A673 (cell line): ENCODE data around the gene QRSL1. TPM values are rescaled to one million over a fixed set of nuclear protein-coding genes. Genes with fewer than 3 reads are reported as not detected.

Source experiments
- BruUV-seq: library from RNA; stranded (reverse); fragments of 400-500 nt; replicated peaks from 2 replicates; lab custom pipeline; 2021; lab: Mats Ljungman, UMichigan
- CTCF ChIA-PET: fragments of 300-600 bp; sonication (Branson Sonifier 250); formaldehyde crosslinking; loops from one replicate; lab custom pipeline; 2022; ENCODE audit warnings: antibody characterized with exemption; lab: Charles Lee
- POLR2A ChIA-PET: fragments of 300-600 bp; sonication (Branson Sonifier 250); formaldehyde crosslinking; loops from one replicate; lab custom pipeline; 2022; ENCODE audit warnings: antibody characterized with exemption; ENCODE audit not compliant: low non-redundant PET; lab: Charles Lee
- DNase-seq: peaks from one replicate; pipeline ENCODE4 v3.0.0-alpha.2; 2015; ENCODE audit warnings: low spot score
- H3K27ac ChIP-seq: fragments of 200-600 bp; sonication (generic); 2 replicates; pipeline ENCODE4 v1.5.1; 2016; ENCODE audit warnings: mixed run types, low read depth, mild to moderate bottlenecking, mixed read lengths, antibody characterized with exemption, low read length; ENCODE audit not compliant: poor library complexity, severe bottlenecking
- H3K27me3 ChIP-seq: fragments of 200-600 bp; sonication (generic); replicated peaks from 2 replicates; pipeline ENCODE4 v1.6.1; 2017; ENCODE audit warnings: mixed run types, low read depth, mild to moderate bottlenecking, mixed read lengths, antibody characterized with exemption, low read length; ENCODE audit not compliant: insufficient read depth, poor library complexity
- H3K36me3 ChIP-seq: fragments of 200-600 bp; sonication (generic); 2 replicates; pipeline ENCODE4 v1.6.1; 2016; ENCODE audit warnings: mixed run types, mild to moderate bottlenecking, mixed read lengths, antibody characterized with exemption, low read length; ENCODE audit not compliant: insufficient read depth, poor library complexity, severe bottlenecking
- H3K4me1 ChIP-seq: fragments of 200-600 bp; sonication (generic); 2 replicates; pipeline ENCODE4 v1.6.1; 2017; ENCODE audit warnings: mixed run types, mild to moderate bottlenecking, mixed read lengths, antibody characterized with exemption, low read length; ENCODE audit not compliant: insufficient read depth, poor library complexity, severe bottlenecking
- H3K4me3 ChIP-seq: fragments of 200-600 bp; sonication (generic); 2 replicates; pipeline ENCODE4 v1.5.1; 2016; ENCODE audit warnings: low read depth, mixed run types, mild to moderate bottlenecking, mixed read lengths, low read length; ENCODE audit not compliant: poor library complexity, severe bottlenecking
- H3K9me3 ChIP-seq: fragments of 200-600 bp; sonication (generic); 2 replicates; pipeline ENCODE4 v1.6.1; 2016; ENCODE audit warnings: mixed run types, low read depth, mild to moderate bottlenecking, mixed read lengths, antibody characterized with exemption, low read length; ENCODE audit not compliant: poor library complexity, severe bottlenecking
- CTCF ChIP-seq: fragments of 300-800, 200-600 bp; sonication (generic); conservative IDR thresholded peaks from 2 replicates; pipeline ENCODE4 v1.5.1; 2017; ENCODE audit warnings: low read depth, mild to moderate bottlenecking, antibody characterized with exemption, low read length, moderate library complexity, mixed read lengths
- EZH2 ChIP-seq: fragments of 200-600 bp; sonication (generic); IDR thresholded peaks from 2 replicates; pipeline ENCODE4 v1.6.1; 2017; ENCODE audit warnings: borderline replicate concordance, low read depth, mild to moderate bottlenecking, mixed read lengths, antibody characterized with exemption, low read length; ENCODE audit not compliant: poor library complexity, severe bottlenecking
- intact Hi-C: fragments of 100-400 bp; cut with micrococcal nuclease; formaldehyde crosslinking; loops from one replicate; pipeline ENCODE4 v1.10.0; 2022; ENCODE audit not compliant: unreplicated experiment
- total RNA-seq: library from RNA; stranded (reverse); gene quantifications from 2 replicates; pipeline ENCODE4 v1.2.3, GENCODE V29; 2021

Gene QRSL1
- total RNA-seq, 1 experiment from 2014 or later = 20.4 TPM

GRCh38 chr6:106618324-106618723 is 11.1 kb upstream of the QRSL1 start:
- no peak for TF ChIP-seq EZH2
- TF ChIP-seq CTCF = no peak
- no peak overlapping the region for H3K27ac ChIP-seq
- peaks cover 12% of the 10 kb centered on the region for H3K4me1 ChIP-seq
- no peaks in the 10 kb centered on the region for H3K27me3 ChIP-seq
- no peaks in the 10 kb centered on the region for H3K9me3 ChIP-seq
- BruUV-seq = no TSS peak
- H3K4me3 ChIP-seq = no peak overlapping the region
- intact Hi-C loops = no loop called here
- DNase-seq = no peak
- POLR2A ChIA-PET = no interaction called here
- no peaks in the 10 kb centered on the region for H3K36me3 ChIP-seq
- CTCF ChIA-PET = no interaction called here

- CTCF ChIA-PET = no interaction called here
- H3K36me3 ChIP-seq = no peaks in the 10 kb centered on the region
- intact Hi-C loops = no loop called here
- no TSS peak for BruUV-seq
- TF ChIP-seq EZH2 (no peak), CTCF (no peak)
- DNase-seq = no peak
- H3K9me3 ChIP-seq = no peaks in the 10 kb centered on the region
- H3K4me1 ChIP-seq = peaks cover 12% of the 10 kb centered on the region
- no peaks in the 10 kb centered on the region for H3K27me3 ChIP-seq
- POLR2A ChIA-PET = interaction anchor here (0.5 kb wide), 1 partner anchor 30 kb away, joined by 3 read pairs; no protein-coding TSS in a partner anchor
- no peak overlapping the region for H3K27ac ChIP-seq
- no peak overlapping the region for H3K4me3 ChIP-seq
Measured at GRCh38 chr6:106619223-106619622, 10.2 kb upstream of the QRSL1 start.

- Histone ChIP-seq H3K4me3 (no peak overlapping the region), H3K9me3 (no peaks in the 10 kb centered on the region), H3K27ac (no peak overlapping the region), H3K36me3 (no peaks in the 10 kb centered on the region), H3K4me1 (peaks cover 12% of the 10 kb centered on the region), H3K27me3 (no peaks in the 10 kb centered on the region)
- TF ChIP-seq CTCF (no peak), EZH2 (no peak)
- DNase-seq = peak; percentile 80
- CTCF ChIA-PET = interaction anchor here (0.6 kb wide), 1 partner anchor 179 kb away, joined by 3 read pairs; no protein-coding TSS in a partner anchor
- BruUV-seq = no TSS peak
- POLR2A ChIA-PET = no interaction called here
- intact Hi-C loops = no loop called here
Measured at GRCh38 chr6:106620931-106621672, 8.3 kb upstream of the QRSL1 start.
